Smooth muscle cell (in vitro differentiated cells): ENCODE data around the gene TMPRSS7. TPM values are rescaled to one million over a fixed set of nuclear protein-coding genes. Genes with fewer than 3 reads are reported as not detected.

Experiments
- DNase-seq: peaks from one replicate; lab custom pipeline; 2025; ENCODE audit not compliant: unreplicated experiment; lab: John Stamatoyannopoulos, UW
- H2AFZ ChIP-seq: fragments of 200-600 bp; sonication (generic); 2 replicates; pipeline ENCODE4 v1.6.0; 2016; ENCODE audit warnings: antibody characterized with exemption, low read depth, mild to moderate bottlenecking
- H3F3A ChIP-seq: fragments of 200-600 bp; sonication (generic); 2 replicates; pipeline ENCODE4 v1.6.0; 2017; ENCODE audit warnings: antibody characterized with exemption, low read depth
- H3K27ac ChIP-seq: fragments of 200-600 bp; sonication (generic); 2 replicates; pipeline ENCODE4 v1.5.1; 2016; ENCODE audit warnings: low read depth, mild to moderate bottlenecking
- H3K27me3 ChIP-seq: fragments of 200-600 bp; sonication (generic); 2 replicates; pipeline ENCODE4 v1.6.1; 2016; ENCODE audit warnings: low read depth, mild to moderate bottlenecking
- H3K36me3 ChIP-seq: fragments of 200-600 bp; sonication (generic); 2 replicates; pipeline ENCODE4 v1.5.1; 2016; ENCODE audit warnings: low read depth
- H3K4me1 ChIP-seq: fragments of 200-600 bp; sonication (generic); 2 replicates; pipeline ENCODE4 v1.5.1; 2016; ENCODE audit warnings: low read depth
- H3K4me2 ChIP-seq: fragments of 200-600 bp; sonication (generic); 2 replicates; pipeline ENCODE4 v1.6.0; 2016; ENCODE audit warnings: mild to moderate bottlenecking
- H3K4me3 ChIP-seq: fragments of 200-600 bp; sonication (generic); 2 replicates; pipeline ENCODE4 v1.5.1; 2016; ENCODE audit warnings: mild to moderate bottlenecking
- H3K79me2 ChIP-seq: fragments of 200-600 bp; sonication (generic); 2 replicates; pipeline ENCODE4 v1.6.0; 2016; ENCODE audit warnings: low read depth, mild to moderate bottlenecking
- H3K9ac ChIP-seq: fragments of 200-600 bp; sonication (generic); 2 replicates; pipeline ENCODE4 v1.6.0; 2016; ENCODE audit warnings: low read depth
- H3K9me3 ChIP-seq: fragments of 200-600 bp; sonication (generic); replicated peaks from 2 replicates; pipeline ENCODE4 v1.5.1; 2016; ENCODE audit warnings: low read depth
- H4K20me1 ChIP-seq: fragments of 200-600 bp; sonication (generic); 2 replicates; pipeline ENCODE4 v1.6.0; 2016; ENCODE audit warnings: low read depth
- CTCF ChIP-seq: fragments of 200-600 bp; sonication (generic); IDR thresholded peaks from 2 replicates; pipeline ENCODE4 v1.5.1; 2017; ENCODE audit warnings: borderline replicate concordance, mild to moderate bottlenecking, antibody characterized with exemption; ENCODE audit not compliant: insufficient read depth, poor library complexity, severe bottlenecking
- WGBS: methylation state at CpG from one replicate; pipeline ENCODE4 v1.1.7; 2016; ENCODE audit warnings: low lambda C conversion rate; 5-methylcytosine and 5-hydroxymethylcytosine counted together
- polyA plus RNA-seq: library from polyadenylated mRNA; unstranded; fragments of >200 nt; fragmentation: Nextera tagmentation; extraction: Ambion mirVana; gene quantifications from 2 replicates; pipeline ENCODE4 v1.2.1, GENCODE V29; 2016
- total RNA-seq: library from RNA; depleted of rRNA; stranded (reverse); fragments of >200 nt; gene quantifications from 2 replicates; pipeline ENCODE4 v1.2.3, GENCODE V29; 2014

Gene TMPRSS7
- total and polyA plus RNA-seq, 2 experiments from 2014 or later, result not detected

- TF ChIP-seq CTCF, result no peak
- Histone ChIP-seq H3K4me1 (peaks cover 19% of the 10 kb centered on the region), H3F3A (no peaks in the 10 kb centered on the region), H3K4me3 (no peak overlapping the region), H3K36me3 (no peaks in the 10 kb centered on the region), H3K9ac (no peak overlapping the region), H3K79me2 (peaks cover 19% of the 10 kb centered on the region), H3K27ac (no peak overlapping the region), H2AFZ (no peak overlapping the region), H3K27me3 (peaks cover 4% of the 10 kb centered on the region), H3K4me2 (no peak overlapping the region), H3K9me3 (no peaks in the 10 kb centered on the region), H4K20me1 (no peaks in the 10 kb centered on the region)
- WGBS, result 74% methylated on average over 4 of the region's 4 CpGs
- DNase-seq, result no peak
Observed at GRCh38 chr3:112088944-112089343, 54.4 kb downstream of the TMPRSS7 start.

- H3K27ac ChIP-seq, result peak overlapping the region; percentile 33
- H3K79me2 ChIP-seq, result peaks cover 19% of the 10 kb centered on the region
- peaks cover 4% of the 10 kb centered on the region for H3K27me3 ChIP-seq
- WGBS, result 77% methylated on average over 9 of the region's 9 CpGs
- no peaks in the 10 kb centered on the region for H3K9me3 ChIP-seq
- peaks cover 19% of the 10 kb centered on the region for H3K4me1 ChIP-seq
- no peaks in the 10 kb centered on the region for H3F3A ChIP-seq
- TF ChIP-seq CTCF, result no peak
- H3K9ac ChIP-seq, result no peak overlapping the region
- no peak for DNase-seq
- no peaks in the 10 kb centered on the region for H3K36me3 ChIP-seq
- peak overlapping the region; percentile 23 for H3K4me2 ChIP-seq
- H4K20me1 ChIP-seq, result no peaks in the 10 kb centered on the region
- no peak overlapping the region for H3K4me3 ChIP-seq
- H2AFZ ChIP-seq, result no peak overlapping the region
Observed at GRCh38 chr3:112089956-112090886, 55.7 kb downstream of the TMPRSS7 start.

GRCh38 chr3:112090887-112091586 lies 56.5 kb downstream of the TMPRSS7 start:
- 47% methylated on average over 6 of the region's 6 CpGs for WGBS
- peaks cover 4% of the 10 kb centered on the region for H3K27me3 ChIP-seq
- no peaks in the 10 kb centered on the region for H3K36me3 ChIP-seq
- H2AFZ ChIP-seq, result no peak overlapping the region
- H3K4me1 ChIP-seq, result peaks cover 19% of the 10 kb centered on the region
- H4K20me1 ChIP-seq, result no peaks in the 10 kb centered on the region
- H3K9ac ChIP-seq, result no peak overlapping the region
- no peaks in the 10 kb centered on the region for H3F3A ChIP-seq
- peak overlapping the region; percentile 23 for H3K4me2 ChIP-seq
- peaks cover 19% of the 10 kb centered on the region for H3K79me2 ChIP-seq
- H3K27ac ChIP-seq, result peak overlapping the region; percentile 33
- no peak overlapping the region for H3K4me3 ChIP-seq
- no peaks in the 10 kb centered on the region for H3K9me3 ChIP-seq
- no peak for TF ChIP-seq CTCF
- no peak for DNase-seq
